Activated naive CD8-positive, alpha-beta T cell treated with anti-CD3 and anti-CD28 coated beads, Interleukin-2, amount 10 ng/mL, durations not matched to agents 7 days and 5 days (primary cell): ENCODE data around the gene PACRGL. TPM values are rescaled to one million over a fixed set of nuclear protein-coding genes. Genes with fewer than 3 reads are reported as not detected.
"Not testable (repeated sequence)": the region's sequence is repeated elsewhere in the genome, so short reads cannot be mapped to it uniquely, and the experiment has no call there.

Source experiments
- ATAC-seq: fragments of 150-1000 bp; cut with Tn5 transposase; one replicate; pipeline ENCODE4 v1.10.0; 2021; ENCODE audit warnings: low read depth, moderate library complexity
- POLR2A ChIA-PET: fragments of 350-600 bp; sonication (Branson Sonifier 250); formaldehyde crosslinking; loops from one replicate; lab custom pipeline; 2021; ENCODE audit warnings: antibody characterized with exemption; lab: Charles Lee
- DNase-seq: peaks from one replicate; pipeline ENCODE4 v3.0.0; 2021
- H3K27ac Mint-ChIP-seq: one replicate; pipeline ENCODE4 v1.8.0; 2022; ENCODE audit warnings: mild to moderate bottlenecking, mixed read lengths
- H3K27me3 Mint-ChIP-seq: one replicate; pipeline ENCODE4 v1.8.0; 2022; ENCODE audit warnings: mild to moderate bottlenecking, moderate library complexity, mixed read lengths
- H3K36me3 Mint-ChIP-seq: one replicate; pipeline ENCODE4 v1.8.0; 2021; ENCODE audit warnings: mild to moderate bottlenecking, mixed read lengths
- H3K4me1 Mint-ChIP-seq: one replicate; pipeline ENCODE4 v1.8.0; 2021; ENCODE audit warnings: mixed read lengths
- H3K4me3 Mint-ChIP-seq: one replicate; pipeline ENCODE4 v1.8.0; 2022; ENCODE audit warnings: mild to moderate bottlenecking, moderate library complexity, mixed read lengths
- H3K9me3 Mint-ChIP-seq: one replicate; pipeline ENCODE4 v1.8.0; 2021; ENCODE audit warnings: mixed read lengths
- total RNA-seq, 2 experiments: library from RNA; stranded (reverse); gene quantifications; one replicate each; pipeline ENCODE4 v1.2.3, GENCODE V29; 2021

The PACRGL gene
- total RNA-seq, 2 experiments from 2014 or later: 11.3 to 12.4 TPM

DNA sequence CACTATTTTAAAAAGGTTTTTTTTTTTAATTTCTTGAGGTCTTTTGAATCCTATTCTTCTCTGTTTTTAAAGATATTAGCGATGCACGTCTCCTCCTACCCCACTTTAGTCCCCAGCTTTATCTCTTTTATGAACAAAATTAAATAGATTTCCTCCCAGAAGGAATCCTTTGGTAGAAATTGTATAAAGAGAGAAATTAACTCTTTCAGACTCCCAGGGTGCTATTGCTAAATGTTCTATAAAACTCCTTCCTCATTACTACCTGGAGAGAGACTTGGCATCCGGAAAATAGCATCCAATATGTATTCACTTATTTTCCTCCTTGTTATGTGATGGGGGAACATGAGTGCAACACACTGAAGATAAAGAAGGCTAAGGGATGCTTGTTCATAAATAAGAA, 16.5 kb upstream of the PACRGL start:
- Mint-ChIP-seq H3K27me3 (peaks cover 10% of the 10 kb centered on the region), H3K9me3 (no peaks in the 10 kb centered on the region), H3K4me3 (no peak overlapping the region), H3K36me3 (no peaks in the 10 kb centered on the region), H3K27ac (no peak overlapping the region), H3K4me1 (no peaks in the 10 kb centered on the region)
- DNase-seq (no peak), ATAC-seq (no peak)
- POLR2A ChIA-PET: no interaction called here

DNA sequence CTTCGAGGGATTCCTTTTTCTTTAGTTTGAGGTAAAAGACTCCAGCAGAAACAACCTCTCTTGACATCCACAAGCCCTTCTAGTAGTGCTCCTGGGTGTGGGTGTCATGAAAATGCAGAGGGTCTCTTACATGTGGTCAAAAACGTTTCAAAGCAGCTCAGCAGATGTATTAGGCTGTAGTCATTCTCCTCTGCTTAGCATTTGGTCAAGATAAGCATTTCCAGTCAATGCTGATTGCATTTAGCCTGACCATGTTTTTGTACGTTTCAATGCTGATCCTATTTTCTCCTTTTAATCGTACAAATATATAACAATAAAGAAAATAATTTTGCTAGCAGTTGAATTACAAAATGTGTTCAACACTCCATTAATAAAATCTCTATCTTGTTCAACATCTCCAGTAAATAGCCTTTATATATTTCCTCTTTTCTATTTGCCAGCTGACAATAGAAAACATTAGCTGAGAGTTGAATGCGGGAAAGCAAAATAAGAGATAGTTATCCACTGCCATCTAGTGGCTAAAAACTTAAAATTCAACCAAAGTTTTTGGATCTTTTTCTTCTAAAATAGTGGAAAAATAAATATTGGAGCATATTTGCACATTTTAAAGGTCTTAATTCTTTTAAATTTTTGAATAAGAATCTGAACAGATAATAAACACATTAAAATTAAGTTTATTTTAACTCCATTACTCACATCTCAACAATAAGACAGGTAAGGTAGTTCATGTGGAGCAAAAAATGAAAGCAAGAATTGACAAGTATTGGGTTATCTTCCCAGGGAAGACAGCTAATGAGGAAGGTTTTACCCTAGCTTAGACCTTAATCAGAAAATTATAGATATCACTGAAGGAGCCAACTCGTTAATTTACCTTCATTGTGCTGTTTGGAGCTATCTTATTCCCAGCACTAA, 15.2 kb upstream of the PACRGL start:
- POLR2A ChIA-PET: no interaction called here
- no peak for DNase-seq
- Mint-ChIP-seq H3K4me1 (no peaks in the 10 kb centered on the region), H3K4me3 (no peak overlapping the region), H3K9me3 (no peaks in the 10 kb centered on the region), H3K36me3 (no peaks in the 10 kb centered on the region), H3K27ac (no peak overlapping the region), H3K27me3 (peaks cover 12% of the 10 kb centered on the region)
- no peak for ATAC-seq

DNA sequence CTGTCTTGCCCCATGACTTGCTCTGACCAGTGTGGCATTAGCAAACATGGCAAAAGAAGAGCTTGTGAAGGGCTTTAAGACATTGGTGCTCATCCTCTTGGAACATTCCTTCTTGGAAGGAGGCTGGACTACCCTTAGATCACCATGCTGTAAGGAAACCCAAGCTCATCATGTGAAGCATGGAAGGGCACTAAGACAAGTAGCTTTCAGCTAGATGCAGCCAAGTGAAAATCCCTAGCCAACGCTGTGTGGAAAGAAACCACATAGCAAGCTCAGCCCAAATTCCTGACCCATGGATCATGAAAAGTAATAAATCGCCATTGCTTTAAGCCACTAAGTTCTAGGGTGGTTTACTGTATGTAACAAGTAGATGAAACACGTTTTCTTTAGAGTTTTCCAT, 12.4 kb upstream of the PACRGL start:
- Mint-ChIP-seq H3K9me3 (no peaks in the 10 kb centered on the region), H3K36me3 (no peaks in the 10 kb centered on the region), H3K27ac (no peak overlapping the region), H3K4me3 (no peak overlapping the region), H3K4me1 (no peaks in the 10 kb centered on the region), H3K27me3 (peaks cover 11% of the 10 kb centered on the region)
- POLR2A ChIA-PET: no interaction called here
- DNase-seq (no peak), ATAC-seq (no peak)

DNA sequence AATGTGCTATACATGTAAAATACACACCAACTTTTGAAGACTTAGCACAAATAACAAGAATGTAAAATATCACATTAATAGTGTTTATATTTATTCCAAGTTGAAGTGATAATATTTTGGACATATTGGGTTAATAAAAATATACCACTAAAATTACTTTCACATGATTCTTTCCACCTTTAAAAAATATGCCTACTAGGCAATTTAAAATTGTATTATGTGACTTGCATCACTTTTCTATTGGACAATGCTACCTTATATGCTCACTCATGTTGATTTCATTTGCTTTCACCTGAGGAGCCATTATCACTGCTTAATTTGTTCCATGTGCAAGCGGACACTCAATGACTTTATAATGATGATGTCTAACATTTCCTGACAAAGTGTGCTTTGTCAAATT, 3.4 kb upstream of the PACRGL start:
- no peak for DNase-seq
- no peak for ATAC-seq
- no peaks in the 10 kb centered on the region for H3K9me3 Mint-ChIP-seq
- peaks cover 3% of the 10 kb centered on the region for H3K27me3 Mint-ChIP-seq
- peaks cover 11% of the 10 kb centered on the region for H3K4me1 Mint-ChIP-seq
- H3K4me3 Mint-ChIP-seq: no peak overlapping the region
- H3K27ac Mint-ChIP-seq: no peak overlapping the region
- POLR2A ChIA-PET: no interaction called here
- H3K36me3 Mint-ChIP-seq: no peaks in the 10 kb centered on the region

DNA sequence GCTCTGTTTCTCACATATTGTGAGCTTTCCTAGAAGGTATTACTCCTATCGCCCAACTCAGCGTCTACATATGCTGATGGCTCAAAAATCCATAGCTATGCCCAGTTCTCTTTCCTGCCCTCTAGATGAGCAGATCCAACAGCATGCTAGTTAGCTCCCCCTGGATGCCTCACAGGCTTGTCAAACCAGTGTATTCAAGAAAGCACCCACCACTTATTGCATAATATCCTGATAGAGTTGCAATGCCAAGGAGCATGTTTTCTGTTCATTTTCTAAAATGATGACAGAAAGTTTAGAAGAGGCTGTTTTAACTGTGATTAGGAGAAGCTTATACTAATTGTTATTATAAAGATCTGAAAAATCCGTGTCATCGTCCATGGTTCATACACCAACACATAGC, 1.9 kb upstream of the PACRGL start:
- Mint-ChIP-seq H3K27ac (no peak overlapping the region), H3K4me1 (peaks cover 20% of the 10 kb centered on the region)
- POLR2A ChIA-PET: no interaction called here

DNA sequence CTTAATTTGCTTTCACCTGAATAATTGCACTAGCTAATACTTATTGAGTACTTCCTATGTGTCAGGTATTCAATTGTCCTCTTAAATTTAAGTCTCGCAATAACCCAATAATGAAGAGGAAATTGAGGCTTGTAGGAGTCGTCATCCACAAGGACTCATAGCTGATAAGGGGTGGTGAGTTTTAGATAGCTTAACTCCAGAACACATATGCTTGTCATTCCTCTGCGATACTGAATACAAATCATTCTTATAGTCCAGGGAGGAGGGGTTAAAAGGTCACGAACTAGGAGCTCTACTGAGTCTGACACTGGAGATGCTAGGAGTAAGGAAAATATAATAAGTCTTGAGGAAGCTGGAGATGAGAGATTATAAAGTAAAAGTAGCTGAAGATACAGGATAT, 1.4 kb upstream of the PACRGL start:
- Mint-ChIP-seq H3K27me3 (peaks cover 3% of the 10 kb centered on the region), H3K4me1 (peaks cover 22% of the 10 kb centered on the region)
- ATAC-seq: no peak

More for the DNA sequence above, 1.9 kb upstream of the PACRGL start:
- Mint-ChIP-seq H3K36me3 (no peaks in the 10 kb centered on the region), H3K4me3 (no peak overlapping the region), H3K9me3 (no peaks in the 10 kb centered on the region), H3K27me3 (peaks cover 3% of the 10 kb centered on the region)
- DNase-seq (no peak), ATAC-seq (no peak)

DNA sequence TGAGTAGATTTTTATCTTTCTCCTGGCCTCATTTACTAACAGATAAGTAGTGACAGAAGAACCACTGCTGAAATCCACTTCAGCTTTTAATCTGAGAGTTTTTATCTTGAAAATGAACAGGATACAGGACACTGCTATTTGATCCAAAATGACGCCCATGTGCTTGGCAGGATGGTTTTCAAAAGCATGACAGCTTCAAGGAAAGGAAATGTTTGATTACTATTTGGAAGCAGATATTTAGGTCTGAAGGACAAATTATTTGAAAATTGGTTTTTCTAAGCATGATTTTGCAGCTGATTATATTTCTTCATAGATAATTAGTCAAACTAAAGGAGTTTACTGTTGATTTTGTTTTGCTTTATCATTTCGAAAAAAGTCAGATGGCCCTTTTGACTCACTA, 11.1 kb downstream of the PACRGL start:
- no peaks in the 10 kb centered on the region for H3K4me1 Mint-ChIP-seq
- POLR2A ChIA-PET: no interaction called here
- H3K27me3 Mint-ChIP-seq: no peaks in the 10 kb centered on the region
- no peak overlapping the region for H3K27ac Mint-ChIP-seq
- no peak overlapping the region for H3K4me3 Mint-ChIP-seq
- ATAC-seq: no peak
- no peaks in the 10 kb centered on the region for H3K9me3 Mint-ChIP-seq
- no peak for DNase-seq
- peaks cover 26% of the 10 kb centered on the region for H3K36me3 Mint-ChIP-seq

More for the DNA sequence above, 1.4 kb upstream of the PACRGL start:
- Mint-ChIP-seq H3K9me3 (no peaks in the 10 kb centered on the region), H3K4me3 (peak overlapping the region; percentile 27), H3K36me3 (peaks cover under 1% of the 10 kb centered on the region), H3K27ac (no peak overlapping the region)
- DNase-seq: no peak
- POLR2A ChIA-PET: no interaction called here

DNA sequence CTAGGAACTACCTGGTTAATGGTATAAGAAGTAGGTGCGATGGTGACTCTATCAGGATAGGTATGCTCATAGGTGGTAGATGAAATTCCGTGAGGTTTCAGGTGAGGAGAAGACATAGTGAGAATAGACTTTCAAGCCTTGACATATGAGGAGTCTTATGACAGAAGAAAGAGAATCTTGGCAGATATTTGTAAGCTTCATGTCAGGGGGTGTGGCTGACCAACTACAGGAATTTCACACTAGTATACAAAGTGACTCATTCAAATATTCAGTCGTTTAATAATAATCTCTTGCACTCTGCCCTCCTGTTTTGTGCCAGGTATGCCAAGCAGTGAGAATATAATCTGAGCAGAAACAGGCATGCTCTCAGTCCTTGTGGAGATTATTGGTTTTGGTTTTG, 22.8 kb downstream of the PACRGL start:
- Mint-ChIP-seq H3K9me3 (peaks cover 10% of the 10 kb centered on the region), H3K36me3 (peaks cover 55% of the 10 kb centered on the region), H3K27ac (no peak overlapping the region), H3K27me3 (no peaks in the 10 kb centered on the region), H3K4me1 (no peaks in the 10 kb centered on the region), H3K4me3 (no peak overlapping the region)
- ATAC-seq: no peak
- no peak for DNase-seq
- POLR2A ChIA-PET: no interaction called here

DNA sequence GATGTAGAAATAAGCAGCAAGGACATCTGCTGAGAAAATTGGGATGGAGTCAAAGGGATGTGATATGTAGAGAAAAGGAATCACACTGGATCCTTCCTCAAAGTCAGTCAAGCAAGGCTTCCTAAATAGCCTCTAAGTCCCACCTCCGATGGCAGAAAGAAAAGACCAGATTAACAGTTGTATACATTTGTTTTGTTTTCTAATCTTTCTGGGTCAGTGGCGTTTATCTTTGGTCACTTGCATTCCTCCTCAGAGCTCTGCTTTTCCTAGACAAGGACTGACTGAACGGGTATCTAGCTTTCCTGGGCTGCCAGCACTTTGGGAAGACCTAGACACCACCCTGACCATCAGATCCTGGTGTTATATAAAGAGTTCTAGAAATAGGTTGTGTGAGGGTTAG, 23.2 kb downstream of the PACRGL start:
- Mint-ChIP-seq H3K4me3 (no peak overlapping the region), H3K27ac (no peak overlapping the region), H3K9me3 (peaks cover 10% of the 10 kb centered on the region), H3K27me3 (no peaks in the 10 kb centered on the region), H3K4me1 (no peaks in the 10 kb centered on the region), H3K36me3 (peaks cover 51% of the 10 kb centered on the region)
- ATAC-seq (no peak), DNase-seq (no peak)
- POLR2A ChIA-PET: no interaction called here

DNA sequence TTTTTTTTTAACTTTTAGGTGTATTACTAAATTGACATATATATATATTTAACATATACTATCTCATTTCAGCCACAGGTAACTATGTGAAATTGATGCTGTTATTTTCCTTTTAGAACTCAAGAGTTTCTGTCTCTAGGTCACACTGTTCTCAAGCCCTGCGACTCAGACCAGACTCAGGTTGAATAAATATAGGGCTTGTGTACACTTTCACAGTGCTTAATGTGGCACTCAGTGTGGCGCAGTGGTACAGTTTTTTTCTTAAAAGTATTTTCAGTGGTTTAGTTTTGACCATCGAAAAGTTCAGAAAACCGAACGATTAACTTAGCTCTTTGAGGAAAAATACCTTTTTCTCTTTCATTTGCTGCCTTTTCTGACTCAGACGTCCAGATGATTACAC, 24.7 kb downstream of the PACRGL start:
- peaks cover 41% of the 10 kb centered on the region for H3K36me3 Mint-ChIP-seq
- ATAC-seq: no peak
- no peak for DNase-seq
- no peak overlapping the region for H3K27ac Mint-ChIP-seq
- H3K4me3 Mint-ChIP-seq: no peak overlapping the region
- H3K27me3 Mint-ChIP-seq: no peaks in the 10 kb centered on the region
- H3K4me1 Mint-ChIP-seq: no peaks in the 10 kb centered on the region
- H3K9me3 Mint-ChIP-seq: peaks cover 8% of the 10 kb centered on the region
- POLR2A ChIA-PET: no interaction called here

DNA sequence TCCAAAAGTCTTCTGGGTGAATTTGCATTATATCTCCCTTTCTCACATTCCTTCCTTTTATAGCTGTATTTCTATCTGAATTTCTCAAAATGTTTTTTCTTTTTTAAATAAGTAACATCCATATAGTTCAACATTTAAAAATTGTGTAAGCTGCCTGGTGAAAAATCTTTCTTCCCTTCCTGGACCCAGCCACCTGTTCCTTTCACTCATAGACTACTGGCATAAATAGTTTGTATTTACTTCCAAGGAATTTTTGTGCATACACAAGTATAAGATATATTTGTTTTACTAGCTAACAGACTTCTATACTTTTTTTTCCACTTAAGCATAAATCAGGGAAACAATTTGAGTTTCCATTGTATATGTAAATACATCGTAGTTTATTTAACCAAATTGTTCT, 35.7 kb downstream of the PACRGL start:
- Mint-ChIP-seq H3K4me3 (no peak overlapping the region), H3K9me3 (peaks cover 21% of the 10 kb centered on the region), H3K27ac (no peak overlapping the region), H3K4me1 (no peaks in the 10 kb centered on the region), H3K36me3 (peaks cover 25% of the 10 kb centered on the region), H3K27me3 (no peaks in the 10 kb centered on the region)
- POLR2A ChIA-PET: no interaction called here
- DNase-seq (no peak), ATAC-seq (no peak)

DNA sequence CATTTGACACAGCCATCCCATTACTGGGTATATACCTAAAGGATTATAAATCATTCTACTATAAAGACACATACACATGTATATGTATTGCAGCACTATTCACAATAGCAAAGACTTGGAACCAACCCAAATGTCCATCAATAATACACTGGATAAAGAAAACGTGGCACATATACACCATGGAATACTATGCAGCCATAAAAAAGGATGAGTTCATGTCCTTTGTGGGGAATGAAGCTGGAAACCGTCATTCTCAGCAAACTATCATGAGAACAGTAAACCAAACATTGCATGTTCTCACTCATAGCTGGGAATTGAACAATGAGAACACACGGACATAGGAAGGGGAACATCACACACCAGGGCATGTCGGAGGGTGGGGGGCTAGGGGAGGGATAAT, 45.7 kb downstream of the PACRGL start:
- ATAC-seq, DNase-seq, H3K27ac Mint-ChIP-seq, H3K36me3 Mint-ChIP-seq, H3K4me3 Mint-ChIP-seq, POLR2A ChIA-PET, H3K27me3 Mint-ChIP-seq, H3K4me1 Mint-ChIP-seq: not testable (repeated sequence)
- peaks cover 18% of the 10 kb centered on the region for H3K9me3 Mint-ChIP-seq

DNA sequence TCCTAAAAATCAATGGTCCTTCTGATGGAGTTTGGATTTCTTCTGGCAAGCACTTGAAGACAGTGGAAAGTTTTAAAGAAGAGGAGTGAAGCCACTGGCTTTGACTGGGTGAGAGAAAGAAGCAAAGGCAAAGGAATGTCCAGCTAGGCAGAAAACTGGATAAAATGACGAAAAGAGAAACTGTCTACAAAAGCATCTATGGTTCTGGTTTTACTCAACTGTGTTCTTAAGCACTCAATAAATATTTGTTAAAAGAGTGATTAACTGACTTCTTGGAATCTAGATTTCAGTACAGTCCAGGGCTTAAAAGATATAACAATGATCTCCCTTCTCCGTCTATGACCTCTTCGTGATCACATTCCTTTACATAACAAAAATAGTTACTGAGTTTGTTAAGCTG, 52.4 kb downstream of the PACRGL start:
- ATAC-seq (no peak), DNase-seq (no peak)
- H3K4me1 Mint-ChIP-seq: peaks cover 1% of the 10 kb centered on the region
- no peaks in the 10 kb centered on the region for H3K9me3 Mint-ChIP-seq
- no peak overlapping the region for H3K4me3 Mint-ChIP-seq
- H3K36me3 Mint-ChIP-seq: peaks cover 6% of the 10 kb centered on the region
- POLR2A ChIA-PET: no interaction called here
- no peak overlapping the region for H3K27ac Mint-ChIP-seq
- H3K27me3 Mint-ChIP-seq: no peaks in the 10 kb centered on the region

DNA sequence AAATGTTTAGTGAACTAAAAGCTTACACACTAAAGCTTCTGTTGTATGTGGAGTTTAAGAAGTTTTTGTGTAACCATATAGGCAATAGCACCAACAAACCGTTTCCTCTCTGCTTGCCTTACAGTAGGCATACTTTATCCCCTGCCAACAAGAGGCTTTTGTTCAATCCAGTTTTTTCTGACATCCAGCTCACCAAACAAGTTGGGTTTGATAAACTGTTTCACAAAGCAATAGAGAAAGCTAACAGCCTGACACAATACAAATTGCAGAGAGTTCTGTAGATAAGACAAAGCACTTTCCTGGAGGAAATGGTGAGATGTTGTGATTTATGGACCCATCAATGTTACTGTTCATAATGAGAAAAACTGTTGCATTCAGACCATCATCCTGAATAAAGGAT, 53.8 kb downstream of the PACRGL start:
- no peaks in the 10 kb centered on the region for H3K9me3 Mint-ChIP-seq
- peaks cover 6% of the 10 kb centered on the region for H3K36me3 Mint-ChIP-seq
- peaks cover 1% of the 10 kb centered on the region for H3K4me1 Mint-ChIP-seq
- POLR2A ChIA-PET: no interaction called here
- H3K27ac Mint-ChIP-seq: no peak overlapping the region
- H3K4me3 Mint-ChIP-seq: no peak overlapping the region
- ATAC-seq (no peak), DNase-seq (no peak)
- no peaks in the 10 kb centered on the region for H3K27me3 Mint-ChIP-seq
